Mucosa of gallbladder (tissue), 1 donor: Measurements from ENCODE around the gene PRKCB. TPM values are rescaled to one million over a fixed set of nuclear protein-coding genes. Genes with fewer than 3 reads are reported as not detected.
"Not testable (repeated sequence)": the region's sequence is repeated elsewhere in the genome, so short reads cannot be mapped to it uniquely, and the experiment has no call there.

ENCODE experiments used
- DNase-seq: peaks from one replicate; pipeline ENCODE4 v3.0.0-alpha.2; 2020; ENCODE audit warnings: low spot score
- total RNA-seq: library from RNA; stranded (reverse); gene quantifications from one replicate; pipeline ENCODE4 v1.2.1, GENCODE V29; 2021
- donor health status: DM: no; HTN: no; CAD: no.

PRKCB gene
- total RNA-seq, 1 donor from 2014 or later = 9.6 TPM

DNA sequence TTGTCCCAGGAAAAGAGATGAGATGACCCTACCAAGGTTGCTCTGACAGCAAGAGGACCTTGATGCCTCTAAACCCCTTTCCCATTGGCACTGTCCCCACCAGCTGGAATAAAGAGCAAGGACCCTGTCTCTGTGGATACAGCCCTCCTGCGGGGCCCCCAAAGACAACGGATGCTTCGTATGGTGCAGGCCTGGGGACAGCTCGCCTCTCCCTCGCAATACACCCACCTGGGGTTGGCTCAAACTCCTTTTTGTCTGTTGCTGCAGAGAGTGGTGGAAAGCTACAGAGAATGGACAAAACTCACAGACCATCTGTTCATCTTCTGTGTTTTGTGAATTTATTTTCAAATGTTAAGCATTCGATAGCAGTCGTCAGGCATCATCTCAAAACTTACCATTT lies 392.7 kb downstream of the PRKCB start:
- DNase-seq = no peak

DNA sequence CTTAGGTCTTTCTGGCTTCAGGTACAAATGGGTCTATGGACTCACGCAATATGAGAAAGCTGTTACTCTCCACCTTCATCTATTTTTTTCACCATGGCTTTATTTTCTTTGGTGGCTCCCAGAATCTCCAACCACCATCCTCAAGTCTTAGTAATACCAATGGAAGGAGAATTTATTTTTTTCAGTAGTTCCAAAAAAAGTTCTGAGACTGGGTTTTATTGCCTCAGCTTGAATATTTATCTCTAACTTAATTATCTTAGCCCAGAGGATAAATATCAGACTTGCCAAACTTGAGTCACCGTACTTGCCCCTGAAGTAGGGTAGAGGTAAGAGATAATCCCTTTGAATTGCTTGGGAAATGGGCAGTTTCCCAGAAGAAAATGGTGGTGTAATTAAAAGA lies 397.2 kb downstream of the PRKCB start:
- DNase-seq = no peak

DNA sequence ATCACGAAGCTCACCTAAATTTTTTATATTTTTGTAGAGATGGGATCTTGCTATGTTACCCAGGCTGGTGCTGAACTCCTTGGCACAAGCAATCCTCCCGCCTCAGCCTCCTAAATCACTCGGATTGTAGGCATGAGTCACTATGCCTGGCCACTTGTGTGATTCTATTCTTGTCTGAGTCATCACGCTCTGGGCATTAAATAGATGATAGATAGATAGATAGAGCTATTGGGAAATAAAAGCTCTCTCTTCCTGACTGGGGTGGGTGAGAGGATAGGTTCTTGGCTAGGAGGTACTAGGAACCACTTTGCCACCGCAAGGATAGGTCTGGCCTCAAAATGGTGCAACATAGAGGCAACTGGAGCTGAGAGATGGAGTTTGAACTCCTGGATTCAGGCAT lies 399.0 kb downstream of the PRKCB start:
- DNase-seq = no peak

DNA sequence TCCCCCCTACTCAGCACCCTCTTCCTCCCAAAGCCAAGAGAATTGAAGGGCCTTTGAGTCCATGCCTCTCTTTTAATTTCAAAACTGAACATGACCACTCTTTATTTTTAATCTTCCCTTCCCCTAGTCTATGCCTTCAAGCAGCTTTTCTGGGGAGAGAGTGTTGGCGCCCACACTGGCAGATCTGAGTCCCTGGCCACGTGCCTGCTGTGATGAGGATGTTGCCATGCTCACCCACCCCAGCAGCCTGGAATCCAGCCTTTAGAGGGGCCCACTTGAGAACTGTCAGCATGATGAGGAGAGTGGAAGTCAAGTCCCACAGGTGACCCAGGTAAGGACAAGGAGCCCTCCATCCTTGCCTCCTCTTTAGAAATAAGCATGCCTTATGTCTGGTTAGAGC lies 400.0 kb downstream of the PRKCB start:
- DNase-seq = no peak

DNA sequence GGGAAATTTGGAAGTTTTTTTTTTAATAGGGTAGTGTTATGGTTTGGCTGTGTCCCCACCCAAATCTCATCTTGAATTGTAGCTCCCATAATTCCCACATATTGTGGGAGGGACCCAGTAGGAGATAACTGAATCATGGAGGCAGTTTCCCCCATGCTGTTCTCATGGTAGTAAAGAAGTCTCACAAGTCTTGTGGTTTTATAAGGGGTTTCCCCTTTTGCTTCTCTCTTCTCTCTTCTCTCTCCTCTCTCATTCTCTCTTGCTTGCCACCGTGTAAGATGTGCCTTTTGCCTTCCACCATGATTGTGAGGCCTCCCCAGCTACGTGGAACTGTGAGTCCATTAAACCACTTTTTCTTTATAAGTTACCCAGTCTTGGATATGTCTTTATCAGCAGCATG lies 403.1 kb downstream of the PRKCB start:
- DNase-seq = not testable (repeated sequence)

DNA sequence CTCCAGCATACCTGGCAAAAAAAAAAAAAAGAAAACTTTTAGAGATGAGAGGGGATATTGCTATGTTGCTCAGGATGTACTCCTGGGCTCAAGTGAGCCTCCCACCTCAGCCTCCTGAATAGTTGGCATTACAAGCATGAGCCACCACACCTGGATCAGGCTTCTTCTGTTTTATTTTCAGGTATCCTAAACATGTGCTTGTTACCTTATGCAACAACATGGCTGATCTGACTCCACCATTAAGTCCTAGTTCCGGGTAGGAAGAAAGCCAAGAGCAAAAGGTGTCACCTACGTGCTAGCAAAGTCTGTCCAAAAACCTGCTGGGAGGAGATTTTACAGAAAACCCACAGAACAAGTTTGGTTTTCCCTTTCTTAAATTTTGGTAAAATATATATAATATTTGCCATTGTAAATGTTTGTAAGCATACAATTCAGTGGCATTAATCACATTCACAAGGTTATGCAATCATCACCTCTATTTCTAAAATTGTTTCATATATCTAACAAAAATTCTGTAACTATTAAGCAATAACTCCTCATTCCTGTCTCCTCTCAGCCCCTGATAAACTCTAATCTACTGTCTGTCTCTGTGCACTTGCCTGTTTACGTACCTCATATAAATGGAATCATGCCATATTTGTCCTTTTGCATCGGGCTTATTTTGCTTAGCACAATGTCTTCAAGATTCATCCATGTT lies 411.3 kb downstream of the PRKCB start:
- no peak for DNase-seq

DNA sequence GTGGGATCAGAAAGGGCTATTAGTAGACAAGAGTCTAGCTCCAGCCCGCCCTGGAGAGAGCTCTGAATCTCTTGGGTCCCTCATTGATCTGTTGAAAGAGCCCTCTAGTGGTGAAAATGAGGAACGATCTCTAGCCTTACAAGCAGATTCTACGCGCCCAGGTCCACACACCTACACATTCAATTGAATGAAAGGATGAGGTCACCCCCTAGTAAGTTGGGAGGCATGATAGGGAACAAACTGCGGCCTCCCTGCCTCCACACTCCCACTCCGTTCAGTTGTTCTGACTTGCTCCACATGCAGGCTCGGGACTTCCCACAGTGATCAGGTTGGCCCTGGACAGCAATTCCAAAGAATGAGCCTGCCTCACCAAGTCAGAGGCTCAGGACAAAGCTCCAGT lies 417.4 kb downstream of the PRKCB start:
- DNase-seq = peak; percentile 11

DNA sequence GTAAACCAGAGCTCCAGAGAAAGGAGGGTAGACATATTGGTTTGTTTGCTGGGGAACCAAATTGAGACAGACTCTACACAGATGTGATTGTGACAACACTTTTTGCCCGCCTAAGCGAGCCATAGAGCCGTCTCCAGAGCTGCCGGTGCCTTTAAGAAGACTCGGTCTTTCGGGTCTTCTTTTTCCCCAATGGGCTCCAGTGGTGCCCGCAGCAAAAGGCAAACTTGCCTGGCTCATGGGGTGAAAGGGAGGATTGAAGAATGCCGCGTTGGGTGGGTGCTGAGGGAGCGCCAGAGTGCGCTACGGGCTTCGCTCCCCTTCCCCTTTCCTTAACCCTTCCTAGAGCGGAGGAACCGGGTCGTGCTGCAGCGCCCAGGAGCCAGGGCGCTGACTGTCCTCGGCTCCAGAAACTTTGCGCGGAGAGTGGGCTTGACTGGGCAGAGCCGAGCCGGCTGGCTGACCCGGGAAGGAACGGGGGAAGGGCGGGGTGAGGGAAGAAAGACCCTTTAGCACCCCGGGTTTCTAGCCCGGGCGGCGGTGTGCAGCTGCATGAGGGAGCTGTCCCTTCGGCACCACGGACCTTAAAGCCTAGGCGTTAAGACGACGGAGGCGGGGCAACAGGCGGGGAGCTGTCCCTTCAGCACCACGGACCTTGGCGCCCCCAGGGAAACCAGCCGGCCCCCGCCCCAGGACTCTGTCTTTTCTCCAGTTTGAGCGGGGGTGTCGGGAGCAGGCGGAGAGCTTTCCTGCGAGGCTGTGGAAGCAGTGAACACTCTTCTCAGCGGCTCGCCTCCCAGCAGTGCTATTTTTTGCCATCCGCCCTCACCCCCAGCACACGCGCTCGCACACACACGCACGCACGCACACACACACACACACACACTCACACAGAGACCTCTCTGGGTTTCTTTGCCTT lies 419.9 kb downstream of the PRKCB start, which contains the start of gene CACNG3:
Gene CACNG3, plus strand, starts transcription at position 880 of the 916 bp plus-strand sequence. CDS start 420 bp downstream, outside the sequence.
- peak; percentile 45 for DNase-seq

DNA sequence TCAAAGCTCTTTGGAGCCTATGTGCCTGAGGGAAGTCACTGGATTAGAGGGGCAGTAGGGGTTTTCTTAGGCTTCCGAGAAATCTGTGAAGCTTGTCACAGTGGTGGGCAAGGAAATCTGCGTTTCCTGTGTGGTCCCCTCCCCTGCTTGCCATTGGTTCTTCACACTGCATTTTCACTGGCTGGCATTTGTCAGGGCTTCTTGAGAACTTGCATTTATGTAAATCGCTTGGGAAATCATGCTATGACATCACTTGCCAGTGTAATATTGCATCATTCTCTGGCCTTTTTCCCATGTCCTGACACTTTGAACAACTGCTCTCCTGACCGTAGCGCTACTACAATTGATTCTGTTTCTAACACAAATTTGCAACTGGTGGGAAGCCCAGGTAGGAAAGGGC lies 422.2 kb downstream of the PRKCB start:
- no peak for DNase-seq

DNA sequence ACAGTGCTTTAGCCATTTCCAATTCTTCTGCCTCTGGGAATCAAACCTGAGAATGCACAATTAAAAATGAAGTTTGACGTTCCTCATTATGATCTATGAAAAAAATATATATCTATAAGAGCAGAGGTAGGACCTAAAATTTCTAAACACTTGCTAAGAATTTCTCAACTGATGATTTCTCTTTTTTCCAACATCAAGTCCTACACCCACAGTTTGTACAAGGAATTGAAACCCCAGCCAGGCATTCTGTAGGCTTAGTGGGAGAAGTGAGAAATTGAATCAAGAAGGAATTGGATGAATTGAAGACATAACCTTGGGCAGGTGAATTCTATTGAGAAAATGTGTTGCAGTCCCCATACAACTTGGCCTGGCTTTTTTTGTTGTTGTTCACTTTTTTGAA lies 423.0 kb downstream of the PRKCB start:
- no peak for DNase-seq

DNA sequence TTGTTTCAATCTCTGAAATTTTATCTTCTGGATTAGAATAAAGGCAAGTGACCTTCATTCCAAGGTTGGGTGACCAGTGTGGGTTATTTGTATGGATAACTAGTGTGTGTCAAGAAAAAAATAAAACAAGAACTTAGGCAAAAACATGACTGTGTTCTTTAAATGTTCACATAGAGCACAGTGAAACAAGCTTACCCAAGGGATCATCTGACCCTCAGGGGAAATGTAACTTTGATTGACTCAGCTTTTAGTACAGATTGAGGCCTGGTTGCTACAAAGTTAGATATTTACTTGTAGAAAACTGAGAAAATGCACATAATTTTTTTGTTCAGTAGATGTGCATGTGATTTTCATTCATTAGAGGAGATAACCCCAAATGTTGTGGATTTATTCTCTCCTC lies 427.0 kb downstream of the PRKCB start:
- DNase-seq = no peak

Other genes starting within 250 kb of the PRKCB start
- gene NDUFAB1, start 239.7 kb upstream of the PRKCB start, total RNA-seq = 87.2 TPM
- gene PALB2, start 194.7 kb upstream of the PRKCB start, total RNA-seq = 11.3 TPM
- 60.8 TPM for gene DCTN5, start 194.5 kb upstream of the PRKCB start, total RNA-seq
- 4.2 TPM for gene PLK1, start 157.1 kb upstream of the PRKCB start, total RNA-seq
- 197 TPM for gene ERN2, start 122.8 kb upstream of the PRKCB start, total RNA-seq
- gene CHP2, start 81.0 kb upstream of the PRKCB start, total RNA-seq = not detected